Thoracic aorta (tissue), 2 donors: ENCODE data around the gene KIRREL3. TPM values are rescaled to one million over a fixed set of nuclear protein-coding genes. Genes with fewer than 3 reads are reported as not detected.

Experiments used
- ATAC-seq: fragments of 150-250 bp; one replicate; pipeline ENCODE4 v1.8.0; 2017; ENCODE audit warnings: low read depth; ENCODE audit not compliant: insufficient number of reproducible peaks, low FRiP score
- DNase-seq: peaks from one replicate; pipeline ENCODE4 v3.0.0-alpha.2; 2020; ENCODE audit warnings: low spot score
- H3K27ac ChIP-seq, 2 donors: fragments of 200-600 bp; sonication (generic); 1 replicate in 1 of 2; 2 replicates in 1 of 2; pipeline ENCODE4 v1.5.1; 2016; ENCODE audit warnings: mild to moderate bottlenecking in 2 of 2, moderate library complexity in 2 of 2
- H3K27me3 ChIP-seq: fragments of 200-600 bp; sonication (generic); replicated peaks from 2 replicates; pipeline ENCODE4 v1.6.0; 2016; ENCODE audit warnings: mild to moderate bottlenecking; ENCODE audit not compliant: insufficient read depth
- H3K36me3 ChIP-seq: fragments of 200-600 bp; sonication (generic); one replicate; pipeline ENCODE4 v1.5.1; 2016
- H3K4me1 ChIP-seq, 2 donors: fragments of 200-600 bp; sonication (generic); 1 replicate in 1 of 2; 2 replicates in 1 of 2; pipeline versions ENCODE4 v1.5.1 to v1.6.0; 2016; ENCODE audit warnings: low read depth in 2 of 2, mild to moderate bottlenecking in 1 of 2; ENCODE audit not compliant: control insufficient read depth in 1 of 2
- H3K4me3 ChIP-seq: fragments of 200-600 bp; sonication (generic); 2 replicates; pipeline ENCODE4 v1.5.1; 2016; ENCODE audit warnings: mild to moderate bottlenecking
- H3K9me3 ChIP-seq: fragments of 200-600 bp; sonication (generic); 2 replicates; pipeline ENCODE4 v1.5.1; 2016
- total RNA-seq, 2 donors: library from RNA; depleted of rRNA; stranded (reverse); fragments of >200 nt; gene quantifications; one replicate each; pipeline versions ENCODE4 v1.1.0 to v1.2.3, GENCODE V29; 2016
- TF ChIP-seq, protein P1 (sequence below): fragments of 200-600 bp; sonication (generic); IDR thresholded peaks from one replicate; pipeline ENCODE4 v1.5.1; 2019; ENCODE audit warnings: antibody characterized with exemption

Gene KIRREL3
- total RNA-seq, 2 donors from 2014 or later, result not detected

DNA sequence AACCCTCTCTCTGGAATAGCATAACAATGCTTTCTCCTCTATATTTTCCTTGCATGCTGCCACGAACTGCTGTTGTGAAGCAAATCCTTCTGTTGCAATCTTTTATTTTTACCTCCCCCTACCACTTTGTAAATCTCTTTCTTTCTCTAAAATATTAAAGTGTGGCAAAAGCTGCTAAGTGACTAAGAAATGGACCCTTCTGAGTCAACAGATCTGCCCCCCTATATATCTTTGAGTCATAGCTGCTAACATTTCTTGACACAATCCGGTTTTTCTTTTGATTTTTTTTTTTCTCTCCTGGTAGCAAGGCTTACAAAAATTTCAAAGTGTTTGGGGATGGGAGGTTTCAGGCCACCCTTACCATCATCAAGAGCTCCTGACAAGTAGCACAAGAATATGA, 39.0 kb upstream of the KIRREL3 start:
- ATAC-seq (no peak), DNase-seq (no peak)
- TF ChIP-seq, protein P1, sequence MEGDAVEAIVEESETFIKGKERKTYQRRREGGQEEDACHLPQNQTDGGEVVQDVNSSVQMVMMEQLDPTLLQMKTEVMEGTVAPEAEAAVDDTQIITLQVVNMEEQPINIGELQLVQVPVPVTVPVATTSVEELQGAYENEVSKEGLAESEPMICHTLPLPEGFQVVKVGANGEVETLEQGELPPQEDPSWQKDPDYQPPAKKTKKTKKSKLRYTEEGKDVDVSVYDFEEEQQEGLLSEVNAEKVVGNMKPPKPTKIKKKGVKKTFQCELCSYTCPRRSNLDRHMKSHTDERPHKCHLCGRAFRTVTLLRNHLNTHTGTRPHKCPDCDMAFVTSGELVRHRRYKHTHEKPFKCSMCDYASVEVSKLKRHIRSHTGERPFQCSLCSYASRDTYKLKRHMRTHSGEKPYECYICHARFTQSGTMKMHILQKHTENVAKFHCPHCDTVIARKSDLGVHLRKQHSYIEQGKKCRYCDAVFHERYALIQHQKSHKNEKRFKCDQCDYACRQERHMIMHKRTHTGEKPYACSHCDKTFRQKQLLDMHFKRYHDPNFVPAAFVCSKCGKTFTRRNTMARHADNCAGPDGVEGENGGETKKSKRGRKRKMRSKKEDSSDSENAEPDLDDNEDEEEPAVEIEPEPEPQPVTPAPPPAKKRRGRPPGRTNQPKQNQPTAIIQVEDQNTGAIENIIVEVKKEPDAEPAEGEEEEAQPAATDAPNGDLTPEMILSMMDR, result no peak
- H3K27ac ChIP-seq, result no peak overlapping the region
- no peaks in the 10 kb centered on the region for H3K27me3 ChIP-seq
- no peaks in the 10 kb centered on the region for H3K36me3 ChIP-seq
- H3K4me3 ChIP-seq, result no peak overlapping the region
- H3K4me1 ChIP-seq, result no peaks in the 10 kb centered on the region
- H3K9me3 ChIP-seq, result no peaks in the 10 kb centered on the region

DNA sequence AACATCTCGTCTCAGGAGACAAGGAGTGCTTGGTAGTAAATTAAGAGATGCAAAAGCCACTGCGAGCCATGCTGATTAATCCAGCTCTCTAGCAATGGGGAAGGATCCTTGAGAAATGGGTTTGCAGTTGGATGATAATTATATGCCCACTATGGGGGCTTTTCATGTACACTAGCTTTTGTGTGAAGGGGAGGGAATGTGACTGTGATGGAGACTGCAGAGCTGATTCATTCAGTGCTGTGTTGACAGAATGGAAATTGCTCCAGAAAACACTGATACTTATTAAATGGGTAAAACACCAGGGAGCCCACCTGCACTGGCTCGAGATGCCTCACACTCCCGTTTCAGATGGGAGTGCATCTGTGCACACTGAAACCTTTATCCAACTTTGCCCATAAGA, 37.0 kb upstream of the KIRREL3 start:
- TF ChIP-seq, protein P1, result no peak
- no peaks in the 10 kb centered on the region for H3K36me3 ChIP-seq
- ATAC-seq (no peak), DNase-seq (no peak)
- no peak overlapping the region for H3K4me3 ChIP-seq
- no peaks in the 10 kb centered on the region for H3K9me3 ChIP-seq
- H3K4me1 ChIP-seq, result no peaks in the 10 kb centered on the region
- no peak overlapping the region for H3K27ac ChIP-seq
- no peaks in the 10 kb centered on the region for H3K27me3 ChIP-seq

DNA sequence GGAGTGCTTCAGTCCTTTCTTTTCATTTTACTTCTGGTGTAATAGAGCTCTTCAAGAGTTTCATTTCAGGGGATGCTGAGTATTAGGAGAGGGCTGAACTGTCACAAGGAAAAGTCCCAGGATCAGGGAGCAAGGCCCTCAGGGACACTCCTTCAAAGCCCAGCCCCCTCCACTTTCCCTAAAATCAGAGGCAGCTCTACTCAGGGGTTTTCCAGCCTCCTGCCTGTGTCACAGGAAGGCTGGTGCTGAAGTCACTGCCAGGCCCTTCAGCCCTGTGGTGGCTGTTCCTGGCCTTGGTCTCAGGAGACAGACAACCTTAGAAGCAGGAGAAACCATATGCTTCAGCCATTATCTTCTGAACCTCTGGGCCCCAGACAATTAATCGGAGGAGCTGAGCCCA, 36.4 kb upstream of the KIRREL3 start:
- no peak overlapping the region for H3K4me3 ChIP-seq
- no peak for DNase-seq
- ATAC-seq, result no peak
- no peak overlapping the region for H3K27ac ChIP-seq
- no peaks in the 10 kb centered on the region for H3K27me3 ChIP-seq
- no peaks in the 10 kb centered on the region for H3K4me1 ChIP-seq
- TF ChIP-seq, protein P1, result no peak
- no peaks in the 10 kb centered on the region for H3K9me3 ChIP-seq
- no peaks in the 10 kb centered on the region for H3K36me3 ChIP-seq

DNA sequence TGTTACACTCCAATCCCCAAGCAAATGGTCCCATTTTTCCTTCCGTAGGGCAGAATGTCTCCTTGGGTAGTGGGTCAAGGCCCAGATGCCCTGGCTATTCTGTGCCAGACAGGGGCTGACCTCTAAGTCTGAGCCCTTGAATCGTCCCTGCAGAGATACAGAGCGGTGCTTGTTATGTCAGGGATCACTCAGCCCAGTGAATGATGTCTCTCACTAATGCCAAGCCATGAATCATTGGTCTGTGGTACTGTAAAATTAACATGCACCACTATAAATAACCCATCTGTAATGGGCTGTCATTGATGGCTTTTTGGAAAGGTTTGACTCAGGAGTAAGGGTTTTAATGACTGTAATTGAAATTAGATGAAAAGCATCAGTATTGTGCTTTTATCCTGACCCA, 35.3 kb upstream of the KIRREL3 start:
- ATAC-seq (no peak), DNase-seq (no peak)
- Histone ChIP-seq H3K27me3 (no peaks in the 10 kb centered on the region), H3K4me3 (no peak overlapping the region), H3K4me1 (no peaks in the 10 kb centered on the region), H3K9me3 (no peaks in the 10 kb centered on the region), H3K36me3 (no peaks in the 10 kb centered on the region), H3K27ac (no peak overlapping the region)
- TF ChIP-seq, protein P1, result no peak

- no peaks in the 10 kb centered on the region for H3K27me3 ChIP-seq
- ATAC-seq, result no peak
- no peak overlapping the region for H3K4me3 ChIP-seq
- no peak overlapping the region for H3K27ac ChIP-seq
- no peaks in the 10 kb centered on the region for H3K36me3 ChIP-seq
- DNase-seq, result no peak
- TF ChIP-seq, protein P1, result no peak
- no peaks in the 10 kb centered on the region for H3K4me1 ChIP-seq
- H3K9me3 ChIP-seq, result no peaks in the 10 kb centered on the region
Observed at GRCh38 chr11:127034973-127035372, 34.4 kb upstream of the KIRREL3 start.
